Mammary epithelial cell (primary cell): ENCODE results near the gene SRSF12.

Experiments used
- CTCF ChIP-seq, 2 donors: IDR thresholded peaks in 1 of 2; conservative IDR thresholded peaks in 1 of 2; 2 replicates each; pipeline ENCODE4 v1.5.1; 2011 to 2012; ENCODE audit warnings: inconsistent platforms in 2 of 2, low read length in 2 of 2, mild to moderate bottlenecking in 2 of 2, control low read depth in 1 of 2, low read depth in 1 of 2; ENCODE audit not compliant: insufficient read depth in 1 of 2; ENCODE audit errors: extremely low read depth in 1 of 2
- EZH2 ChIP-seq: IDR thresholded peaks from 2 replicates; pipeline ENCODE4 v1.6.1; 2012; ENCODE audit warnings: low read length, inconsistent platforms, borderline replicate concordance

GRCh38 chr6:89145956-89146717, 28.3 kb upstream of the SRSF12 start, which contains the start of gene PM20D2:
- TF ChIP-seq CTCF (conservative IDR thresholded peaks at IDR 0.05 in 1 of 2, IDR thresholded peaks at IDR 0.05 in 1 of 2; ENCODE audit: extremely low read depth in 1 of 2, insufficient read depth in 1 of 2, low read depth in 1 of 2, low read length in 2 of 2) (no peak), EZH2 (no peak)
